HG02610 (cell line): ENCODE data around the gene CLMN.

Source experiments
- ATAC-seq: cut with Tn5 transposase; IDR thresholded peaks from one replicate; pipeline ENCODE4 v1.9.1; 2021; ENCODE audit warnings: mild to moderate bottlenecking, moderate library complexity; ENCODE audit not compliant: unreplicated experiment

Gene CLMN, protein sequence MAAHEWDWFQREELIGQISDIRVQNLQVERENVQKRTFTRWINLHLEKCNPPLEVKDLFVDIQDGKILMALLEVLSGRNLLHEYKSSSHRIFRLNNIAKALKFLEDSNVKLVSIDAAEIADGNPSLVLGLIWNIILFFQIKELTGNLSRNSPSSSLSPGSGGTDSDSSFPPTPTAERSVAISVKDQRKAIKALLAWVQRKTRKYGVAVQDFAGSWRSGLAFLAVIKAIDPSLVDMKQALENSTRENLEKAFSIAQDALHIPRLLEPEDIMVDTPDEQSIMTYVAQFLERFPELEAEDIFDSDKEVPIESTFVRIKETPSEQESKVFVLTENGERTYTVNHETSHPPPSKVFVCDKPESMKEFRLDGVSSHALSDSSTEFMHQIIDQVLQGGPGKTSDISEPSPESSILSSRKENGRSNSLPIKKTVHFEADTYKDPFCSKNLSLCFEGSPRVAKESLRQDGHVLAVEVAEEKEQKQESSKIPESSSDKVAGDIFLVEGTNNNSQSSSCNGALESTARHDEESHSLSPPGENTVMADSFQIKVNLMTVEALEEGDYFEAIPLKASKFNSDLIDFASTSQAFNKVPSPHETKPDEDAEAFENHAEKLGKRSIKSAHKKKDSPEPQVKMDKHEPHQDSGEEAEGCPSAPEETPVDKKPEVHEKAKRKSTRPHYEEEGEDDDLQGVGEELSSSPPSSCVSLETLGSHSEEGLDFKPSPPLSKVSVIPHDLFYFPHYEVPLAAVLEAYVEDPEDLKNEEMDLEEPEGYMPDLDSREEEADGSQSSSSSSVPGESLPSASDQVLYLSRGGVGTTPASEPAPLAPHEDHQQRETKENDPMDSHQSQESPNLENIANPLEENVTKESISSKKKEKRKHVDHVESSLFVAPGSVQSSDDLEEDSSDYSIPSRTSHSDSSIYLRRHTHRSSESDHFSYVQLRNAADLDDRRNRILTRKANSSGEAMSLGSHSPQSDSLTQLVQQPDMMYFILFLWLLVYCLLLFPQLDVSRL

DNA sequence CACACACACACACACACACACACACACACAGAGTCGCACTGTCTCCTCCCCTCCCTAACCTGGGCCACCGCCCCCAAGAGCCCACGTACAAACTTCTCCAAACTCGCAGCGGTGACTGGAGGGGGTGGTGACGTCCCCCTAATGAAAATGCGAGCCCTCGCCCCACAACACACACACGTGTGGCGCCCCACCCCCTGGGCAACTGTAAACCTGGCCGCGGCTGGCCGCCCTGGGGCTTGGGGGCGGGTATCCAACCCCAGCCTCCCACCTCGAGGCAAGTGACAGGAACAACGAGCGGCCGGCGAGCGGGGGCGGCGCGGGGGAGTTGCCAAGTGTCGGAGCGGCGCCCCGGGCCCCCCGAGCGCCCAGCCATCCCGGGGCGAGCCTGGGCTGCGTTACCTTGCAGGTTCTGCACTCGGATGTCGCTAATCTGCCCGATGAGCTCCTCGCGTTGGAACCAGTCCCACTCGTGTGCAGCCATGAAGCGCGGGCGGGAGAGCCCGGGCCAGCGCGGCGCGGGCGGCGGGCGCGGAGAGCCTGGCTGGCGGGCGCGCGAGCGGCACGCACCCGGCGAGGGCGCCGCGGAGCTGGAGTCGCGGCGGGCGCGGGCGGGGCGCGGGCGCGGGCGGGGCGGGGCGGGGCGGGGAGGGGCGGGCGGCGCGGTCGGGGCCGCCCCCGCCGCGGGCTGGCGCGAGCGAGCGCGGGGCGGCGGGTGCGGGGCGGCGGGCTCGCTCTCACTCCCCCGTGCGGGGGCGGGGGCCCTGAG, at the start of gene CLMN:
Gene CLMN (minus strand): TSS at position 597 of the 766 bp plus-strand sequence. CDS start 116 bp downstream, at position 481.
- ATAC-seq = no peak

DNA sequence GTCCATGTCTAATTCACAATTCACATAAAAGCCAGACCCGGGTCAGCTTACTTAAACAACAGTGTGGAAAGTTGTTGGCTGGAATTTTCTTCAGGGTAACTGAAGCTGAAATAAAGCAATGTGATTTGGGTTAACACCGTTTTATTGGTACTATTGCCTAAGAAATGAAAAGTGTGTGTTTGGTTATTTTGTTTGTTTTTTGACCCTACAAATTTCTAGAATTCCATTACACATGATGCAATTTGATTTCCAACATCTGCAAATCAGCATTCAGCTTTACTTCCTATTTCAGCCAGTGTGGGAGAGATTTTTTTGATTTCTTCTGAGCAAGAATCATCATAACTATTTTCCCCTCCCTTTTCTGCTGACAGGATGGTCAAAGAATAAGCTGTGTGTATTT, 45.7 kb upstream of the CLMN start:
- no peak for ATAC-seq

- no peak for ATAC-seq
These were observed 44.9 kb upstream of the CLMN start for GRCh38 chr14:95364481-95365209.

DNA sequence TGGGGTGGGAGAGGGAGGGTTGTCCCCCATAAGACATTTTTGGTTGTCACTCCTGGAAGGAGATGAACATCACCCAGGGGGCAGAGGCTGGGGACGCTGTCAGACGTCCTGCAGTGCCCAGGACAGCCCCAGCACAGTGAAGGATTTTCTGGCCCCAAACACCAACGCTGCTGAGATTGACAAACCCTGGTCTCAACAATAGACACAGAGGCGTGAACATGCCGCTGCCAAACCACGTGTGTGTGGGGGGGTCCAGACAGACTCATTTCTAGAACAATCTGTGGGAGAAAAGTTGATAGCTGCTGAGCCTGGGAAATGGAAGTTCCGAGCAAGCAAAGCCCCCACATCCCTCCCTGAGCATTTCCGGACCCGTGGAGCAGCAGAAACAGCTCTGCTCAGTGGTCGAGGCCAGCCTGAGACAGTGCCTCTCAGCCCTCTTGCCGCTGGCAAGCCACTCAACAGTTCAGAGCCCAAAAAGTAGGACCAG, 43.8 kb upstream of the CLMN start:
- ATAC-seq = no peak

DNA sequence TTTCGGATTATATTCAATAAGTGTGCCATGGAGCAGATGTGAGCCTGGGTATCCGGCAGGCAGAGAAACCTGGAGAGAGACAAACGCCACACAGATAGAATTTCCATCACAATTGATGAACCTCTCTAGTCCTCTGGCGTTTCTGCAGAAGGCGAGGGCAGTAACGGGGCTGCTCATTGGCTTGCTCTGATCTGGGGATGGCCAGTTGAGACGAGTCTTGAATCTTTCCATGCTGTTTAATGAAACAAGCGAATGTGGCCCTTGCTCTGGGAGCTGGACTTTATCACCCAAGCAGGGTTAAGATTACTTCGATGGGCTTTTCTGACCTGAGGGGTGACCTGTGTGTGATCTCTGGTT, 42.4 kb upstream of the CLMN start:
- ATAC-seq = no peak

DNA sequence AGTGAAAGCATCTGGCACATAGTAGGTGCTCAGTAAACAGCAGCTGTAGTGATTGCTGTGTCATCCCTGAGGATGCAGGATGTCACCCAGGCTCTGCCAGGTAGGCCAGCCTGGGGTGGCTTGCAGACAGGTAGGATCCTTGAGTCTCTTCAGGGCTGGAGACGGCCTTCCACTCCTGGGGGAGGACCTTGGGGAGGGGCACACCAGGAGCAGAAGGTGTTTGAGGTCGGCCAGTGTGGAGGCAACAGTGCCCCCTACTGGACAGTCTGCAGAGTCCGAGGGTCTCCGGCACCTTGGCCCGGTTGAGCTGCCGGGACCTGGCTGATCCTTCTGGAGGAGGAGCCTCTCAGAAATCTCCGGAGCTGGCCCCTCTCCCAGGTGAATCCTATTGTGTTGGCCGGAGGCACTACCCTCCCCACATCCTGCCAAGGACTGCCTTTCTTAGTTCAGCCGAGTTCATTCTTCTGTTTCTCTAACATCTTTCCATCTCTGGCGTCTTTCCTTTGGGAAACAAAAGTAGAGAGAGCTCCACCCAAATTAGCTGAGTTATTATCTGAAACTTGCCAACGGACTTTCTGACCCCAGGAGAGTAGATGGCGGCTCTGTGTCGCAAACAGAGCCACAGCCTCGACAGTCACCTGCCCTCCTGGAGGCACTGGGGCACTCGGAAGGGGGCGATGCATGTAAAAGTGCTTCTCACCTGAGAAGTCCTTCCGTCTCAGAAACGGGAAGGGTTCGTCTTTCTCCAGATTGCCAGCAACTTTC, 41.8 kb upstream of the CLMN start:
- ATAC-seq = no peak

DNA sequence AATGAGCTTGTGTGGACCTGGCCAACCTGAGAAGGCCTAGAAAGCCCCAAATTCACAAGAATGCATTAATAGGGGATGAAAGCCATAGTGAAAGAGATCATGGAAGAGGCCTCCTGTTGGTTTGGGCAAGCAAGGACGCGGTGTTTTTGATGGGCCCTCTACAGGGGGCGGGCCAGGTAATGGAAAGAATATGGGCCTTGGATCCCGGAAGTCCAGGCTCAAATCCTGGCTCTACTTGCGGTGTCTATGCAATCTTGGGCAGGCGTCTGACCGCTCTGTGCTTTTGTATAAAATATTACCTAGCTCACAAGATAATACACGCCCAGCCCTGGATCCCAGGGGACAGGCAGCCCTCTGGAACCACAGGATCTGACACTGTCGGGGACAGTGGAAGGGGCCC, 41.1 kb upstream of the CLMN start:
- ATAC-seq = no peak

DNA sequence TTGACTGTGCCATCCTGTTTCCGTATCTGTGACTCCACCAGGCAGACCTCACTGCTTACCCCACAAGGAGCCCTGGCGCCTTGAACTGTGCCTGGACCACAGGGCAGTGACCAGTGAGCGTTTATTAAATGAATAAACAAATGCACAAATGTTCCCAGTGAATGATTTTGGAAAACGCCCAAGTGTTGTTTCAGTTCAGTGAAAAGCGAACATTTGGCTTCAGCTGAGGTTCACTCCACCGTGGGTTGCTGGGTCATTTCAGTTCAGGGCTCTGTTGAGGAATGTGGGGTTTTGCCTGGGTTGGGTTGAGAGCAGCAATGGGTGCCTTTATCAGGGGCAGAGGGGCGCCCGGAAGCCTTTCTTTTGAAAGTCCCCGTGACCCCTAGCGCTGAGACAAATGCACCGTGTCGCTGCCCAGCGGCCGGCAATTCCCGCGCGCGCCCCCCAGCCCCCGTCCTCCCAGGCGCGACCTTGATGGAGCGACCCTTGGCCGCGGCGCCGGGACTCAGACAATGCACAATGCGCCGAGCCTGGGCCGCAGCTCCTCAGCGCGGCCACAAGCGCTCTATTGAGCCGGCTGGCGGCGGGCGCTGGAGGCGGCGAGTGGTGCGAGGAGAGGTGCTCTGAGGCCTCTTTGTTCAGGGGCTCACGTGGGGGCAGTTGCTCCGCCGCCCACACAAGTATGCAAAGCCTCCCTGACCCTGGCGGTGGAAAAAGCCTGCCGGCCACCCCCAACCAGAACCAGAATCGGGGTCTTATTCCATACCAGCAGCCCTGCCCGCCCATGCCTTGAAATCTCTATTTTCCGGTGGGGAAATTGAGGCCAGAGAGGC, 40.5 kb upstream of the CLMN start:
- ATAC-seq = no peak

DNA sequence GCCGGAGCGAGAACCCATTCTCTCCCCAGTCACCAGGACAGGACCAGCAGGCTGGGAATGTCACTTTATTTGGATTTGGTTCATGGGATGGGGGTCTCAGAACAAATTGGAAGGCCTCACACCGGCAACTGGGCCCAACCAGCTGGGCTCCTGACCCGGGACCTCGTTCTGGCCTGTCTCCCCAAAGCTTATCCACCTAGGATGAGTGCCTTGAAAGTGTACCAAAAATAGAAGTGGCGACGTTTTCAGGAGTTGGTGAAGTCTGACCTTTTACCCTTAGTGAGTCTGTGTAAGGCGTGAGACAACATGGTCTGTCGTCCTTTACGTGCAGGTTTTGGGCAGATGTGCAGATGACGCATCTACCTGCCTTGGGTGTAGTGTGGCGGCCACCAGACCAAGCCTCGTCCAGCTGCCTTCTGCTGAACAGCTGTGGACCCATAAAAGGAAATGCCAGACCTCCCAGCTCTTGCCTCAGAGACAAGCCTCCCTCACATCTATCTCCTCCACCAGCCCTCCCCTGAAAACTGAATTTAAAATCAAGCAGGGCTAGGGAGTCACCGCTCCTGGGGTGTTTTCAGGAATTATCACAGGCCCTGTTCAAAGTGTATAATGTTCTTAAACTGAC, 36.6 kb upstream of the CLMN start:
- no peak for ATAC-seq

GRCh38 chr14:95355422-95355821, 35.7 kb upstream of the CLMN start:
- no peak for ATAC-seq

- ATAC-seq = no peak
These were observed 35.1 kb upstream of the CLMN start for GRCh38 chr14:95354834-95355233.

- no peak for ATAC-seq
These were observed 34.0 kb upstream of the CLMN start for GRCh38 chr14:95353664-95354063.

DNA sequence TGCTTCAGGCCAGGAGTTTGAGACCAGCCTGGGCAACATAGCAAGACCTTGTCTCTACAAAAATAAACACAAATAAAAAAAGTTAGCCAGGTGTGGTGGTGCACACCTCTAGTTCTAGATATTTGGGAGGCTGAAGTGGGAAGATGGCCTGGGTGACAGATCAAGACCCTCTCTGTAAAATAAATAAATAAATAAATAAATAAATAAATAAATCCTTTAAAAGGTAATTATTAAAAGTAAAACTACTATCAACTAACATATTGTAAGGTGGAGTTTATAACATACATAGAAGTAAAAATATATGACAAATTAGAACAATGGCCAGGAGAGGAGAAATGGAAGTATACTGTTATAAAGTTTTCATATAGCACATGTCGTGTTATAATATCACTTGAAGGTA, 33.3 kb upstream of the CLMN start:
- no peak for ATAC-seq

DNA sequence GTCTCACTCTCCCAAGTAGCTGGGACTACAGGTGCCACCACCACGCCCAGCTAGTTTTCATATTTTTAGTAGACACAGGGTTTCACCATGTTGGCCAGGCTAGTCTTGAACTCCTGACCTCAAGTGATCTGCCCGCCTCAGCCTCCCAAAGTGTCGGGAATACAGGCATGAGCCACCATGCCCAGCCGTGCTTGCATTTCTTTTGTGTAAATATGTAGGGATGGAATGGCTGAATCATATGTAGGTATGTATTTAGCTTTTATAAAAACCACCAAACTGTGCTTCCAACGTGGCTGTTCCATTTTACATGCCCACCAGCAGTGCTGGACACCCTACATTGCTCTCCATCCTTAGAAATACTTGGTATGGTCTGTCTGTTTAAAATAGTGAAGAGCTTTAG, 32.8 kb upstream of the CLMN start:
- no peak for ATAC-seq

- ATAC-seq = no peak
These were observed 29.5 kb upstream of the CLMN start for GRCh38 chr14:95349241-95349640.

DNA sequence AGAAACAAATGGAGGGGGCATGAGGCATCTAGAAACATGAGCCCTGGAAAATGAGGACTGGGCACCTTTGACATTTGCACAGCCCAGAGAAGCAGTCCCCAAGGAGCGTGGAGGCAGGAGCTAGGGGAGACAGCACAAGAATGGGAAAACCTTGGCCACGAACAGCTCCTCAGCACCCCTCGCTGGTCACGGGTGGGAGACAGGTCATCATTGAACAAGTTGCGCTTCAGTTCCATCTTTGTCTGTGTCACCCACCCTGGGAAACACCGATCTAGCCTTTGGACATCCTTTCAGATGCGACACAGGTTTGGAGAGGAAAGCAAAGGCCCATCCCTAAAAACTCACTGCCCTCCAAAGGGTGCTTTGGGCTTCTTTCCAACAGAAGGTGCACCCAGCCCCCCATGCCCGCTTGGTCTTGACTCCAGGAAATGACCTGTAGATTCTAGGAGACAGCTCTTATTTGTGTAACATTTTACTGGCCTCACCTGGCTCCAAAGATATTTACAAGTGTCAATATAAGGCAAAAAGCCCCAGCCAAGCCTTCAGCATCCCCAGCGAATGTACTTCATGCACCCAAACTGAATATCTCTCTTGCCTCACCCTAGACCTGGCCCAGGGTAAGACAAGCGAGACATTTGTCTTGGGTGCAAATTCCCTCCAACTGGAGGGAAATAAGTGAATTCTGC, 28.8 kb upstream of the CLMN start:
- no peak for ATAC-seq

- ATAC-seq = no peak
These were observed 27.1 kb upstream of the CLMN start for GRCh38 chr14:95346820-95347219.

DNA sequence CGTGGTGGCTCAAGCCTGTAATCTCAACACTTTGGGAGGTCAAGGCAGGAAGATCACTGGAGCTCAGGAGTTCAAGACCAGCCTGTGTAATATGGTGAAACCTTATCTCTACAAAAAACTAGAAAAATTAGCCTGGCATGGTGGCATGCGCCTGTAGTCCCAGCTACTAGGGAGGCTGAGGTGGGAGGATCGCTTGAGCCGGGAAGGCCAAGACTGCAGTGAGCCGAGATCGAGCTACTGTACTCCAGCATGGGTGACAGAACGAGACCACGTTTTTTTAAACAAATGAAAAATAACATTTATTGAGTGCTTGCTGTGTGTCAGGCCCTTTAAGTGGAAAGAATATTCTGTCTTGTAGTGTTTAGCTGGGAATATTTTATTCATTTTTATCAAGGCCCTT, 26.6 kb upstream of the CLMN start:
- no peak for ATAC-seq
